H9 (cell line): ENCODE measurements around the gene PP2D1. TPM values are rescaled to one million over a fixed set of nuclear protein-coding genes. Genes with fewer than 3 reads are reported as not detected.

ENCODE experiments used
- DNase-seq: peaks from one replicate; pipeline ENCODE4 v3.0.0-alpha.2; 2017
- H2AFZ ChIP-seq: one replicate; pipeline ENCODE4 v1.6.1; 2013; ENCODE audit warnings: mild to moderate bottlenecking, low read length, control low read depth, moderate library complexity
- H2AK5ac ChIP-seq: 2 replicates; pipeline ENCODE4 v1.6.1; 2013; ENCODE audit warnings: low read length, control low read depth, mixed read lengths; ENCODE audit not compliant: insufficient read length
- H2BK120ac ChIP-seq: one replicate; pipeline ENCODE4 v1.6.1; 2013; ENCODE audit warnings: low read depth, mild to moderate bottlenecking, low read length, control low read depth, inconsistent platforms; ENCODE audit not compliant: poor library complexity, severe bottlenecking
- H2BK12ac ChIP-seq: 2 replicates; pipeline ENCODE4 v1.6.1; 2013; ENCODE audit warnings: low read length, control low read depth, mixed read lengths, low read depth; ENCODE audit not compliant: insufficient read length
- H2BK15ac ChIP-seq: 2 replicates; pipeline ENCODE4 v1.6.1; 2013; ENCODE audit warnings: low read depth, low read length, control low read depth
- H2BK20ac ChIP-seq: one replicate; pipeline ENCODE4 v1.6.1; 2013; ENCODE audit warnings: low read depth, mild to moderate bottlenecking, low read length, control low read depth, inconsistent platforms; ENCODE audit not compliant: poor library complexity, severe bottlenecking
- H2BK5ac ChIP-seq: 2 replicates; pipeline ENCODE4 v1.6.1; 2013; ENCODE audit warnings: low read length, control low read depth, mixed read lengths; ENCODE audit not compliant: insufficient read length
- H3K14ac ChIP-seq: 2 replicates; pipeline ENCODE4 v1.6.1; 2013; ENCODE audit warnings: low read length, control low read depth; ENCODE audit not compliant: insufficient read depth
- H3K18ac ChIP-seq: 2 replicates; pipeline ENCODE4 v1.6.1; 2013; ENCODE audit warnings: low read depth, mild to moderate bottlenecking, mixed read lengths, low read length, control low read depth; ENCODE audit not compliant: insufficient read length
- H3K23ac ChIP-seq: 2 replicates; pipeline ENCODE4 v1.6.1; 2013; ENCODE audit warnings: low read length, control low read depth, mixed read lengths, low read depth; ENCODE audit not compliant: insufficient read length
- H3K23me2 ChIP-seq: 2 replicates; pipeline ENCODE4 v1.6.1; 2013; ENCODE audit warnings: low read depth, mild to moderate bottlenecking, mixed read lengths, low read length, control low read depth; ENCODE audit not compliant: insufficient read length, poor library complexity, severe bottlenecking
- H3K27ac ChIP-seq: 2 replicates; pipeline ENCODE4 v1.5.1; 2013; ENCODE audit warnings: low read length, control low read depth, mixed read lengths, low read depth; ENCODE audit not compliant: insufficient read length
- H3K27me3 ChIP-seq: 2 replicates; pipeline ENCODE4 v1.6.1; 2013; ENCODE audit warnings: low read length, control low read depth, inconsistent platforms; ENCODE audit not compliant: insufficient read depth
- H3K4ac ChIP-seq: 2 replicates; pipeline ENCODE4 v1.6.1; 2013; ENCODE audit warnings: low read depth, mild to moderate bottlenecking, control low read depth, inconsistent platforms, low read length, moderate library complexity
- H3K4me1 ChIP-seq: 2 replicates; pipeline ENCODE4 v1.6.1; 2013; ENCODE audit warnings: low read length, control low read depth, inconsistent platforms; ENCODE audit not compliant: insufficient read depth
- H3K4me2 ChIP-seq: 2 replicates; pipeline ENCODE4 v1.6.1; 2013; ENCODE audit warnings: low read length, control low read depth, mixed read lengths; ENCODE audit not compliant: insufficient read length, insufficient read depth
- H3K56ac ChIP-seq: 2 replicates; pipeline ENCODE4 v1.6.1; 2013; ENCODE audit warnings: low read depth, mild to moderate bottlenecking, mixed read lengths, low read length, control low read depth; ENCODE audit not compliant: insufficient read length
- H3K79me1 ChIP-seq: 2 replicates; pipeline ENCODE4 v1.6.1; 2013; ENCODE audit warnings: low read depth, mild to moderate bottlenecking, moderate library complexity, low read length, control low read depth, inconsistent platforms; ENCODE audit not compliant: insufficient read depth, poor library complexity, severe bottlenecking
- H3K79me2 ChIP-seq: 2 replicates; pipeline ENCODE4 v1.6.1; 2013; ENCODE audit warnings: low read length, control low read depth, inconsistent platforms; ENCODE audit not compliant: insufficient read depth
- H3K9ac ChIP-seq: 2 replicates; pipeline ENCODE4 v1.6.1; 2013; ENCODE audit warnings: low read length, control low read depth, mixed read lengths; ENCODE audit not compliant: insufficient read length; ENCODE audit errors: extremely low read depth
- H3K9me3 ChIP-seq: one replicate; pipeline ENCODE4 v1.6.1; 2013; ENCODE audit warnings: low read depth, low read length, inconsistent platforms; ENCODE audit not compliant: control insufficient read depth
- H3T11ph ChIP-seq: one replicate; pipeline ENCODE4 v1.6.1; 2013; ENCODE audit warnings: mild to moderate bottlenecking, low read length, control low read depth, inconsistent platforms
- H4K20me1 ChIP-seq: one replicate; pipeline ENCODE4 v1.6.1; 2013; ENCODE audit not compliant: control insufficient read depth, insufficient read length, insufficient read depth
- H4K5ac ChIP-seq: 2 replicates; pipeline ENCODE4 v1.6.1; 2013; ENCODE audit warnings: low read depth, mild to moderate bottlenecking, mixed read lengths, low read length, control low read depth; ENCODE audit not compliant: insufficient read length
- H4K8ac ChIP-seq: replicated peaks from 2 replicates; pipeline ENCODE4 v1.6.1; 2013; ENCODE audit warnings: low read length, control low read depth, mixed read lengths, low read depth; ENCODE audit not compliant: insufficient read length
- H4K91ac ChIP-seq: 2 replicates; pipeline ENCODE4 v1.6.1; 2013; ENCODE audit warnings: low read depth, mild to moderate bottlenecking, moderate library complexity, mixed read lengths, low read length, control low read depth; ENCODE audit not compliant: insufficient read length
- H3K27ac Mint-ChIP-seq, 3 experiments: 2 replicates in 2 of 3; 3 replicates in 1 of 3; pipeline ENCODE4 v1.8.0; 2020 to 2021; ENCODE audit warnings: mixed read lengths in 3 of 3, mild to moderate bottlenecking in 1 of 3, moderate library complexity in 1 of 3
- H3K27me3 Mint-ChIP-seq: 2 replicates; pipeline ENCODE4 v1.8.0; 2021; ENCODE audit warnings: low read depth, mild to moderate bottlenecking, moderate library complexity, mixed read lengths
- H3K36me3 Mint-ChIP-seq, 3 experiments: 2 replicates in 2 of 3; 3 replicates in 1 of 3; pipeline ENCODE4 v1.8.0; 2020 to 2021; ENCODE audit warnings: low read depth in 3 of 3, mixed read lengths in 3 of 3; ENCODE audit not compliant: insufficient read depth in 1 of 3
- H3K4me1 Mint-ChIP-seq, 2 experiments: 2 replicates each; pipeline ENCODE4 v1.8.0; 2020; ENCODE audit warnings: mixed read lengths in 2 of 2
- H3K4me3 Mint-ChIP-seq, 2 experiments: 2 replicates in 1 of 2; 3 replicates in 1 of 2; pipeline ENCODE4 v1.8.0; 2020 to 2021; ENCODE audit warnings: mild to moderate bottlenecking in 2 of 2, mixed read lengths in 2 of 2, moderate library complexity in 1 of 2
- H3K9me3 Mint-ChIP-seq, 2 experiments: 2 replicates in 1 of 2; 3 replicates in 1 of 2; pipeline ENCODE4 v1.8.0; 2020; ENCODE audit warnings: mild to moderate bottlenecking in 2 of 2, mixed read lengths in 2 of 2, moderate library complexity in 1 of 2
- CTCF ChIP-seq: fragments of 200-600 bp; sonication (generic); conservative IDR thresholded peaks from 3 replicates; pipeline ENCODE4 v1.8.0; 2021; ENCODE audit warnings: antibody characterized with exemption, mild to moderate bottlenecking
- WGBS: extraction: QIAGEN DNeasy Blood & Tissue Kit; methylation state at CpG from one replicate; pipeline ENCODE4 v1.1.7; 2013; ENCODE audit warnings: missing lambda C conversion rate, low lambda C conversion rate, mixed read lengths; ENCODE audit not compliant: insufficient read length; ENCODE audit errors: extremely low coverage; 5-methylcytosine and 5-hydroxymethylcytosine counted together
- total RNA-seq: library from RNA; stranded (reverse); gene quantifications from 2 replicates; pipeline ENCODE4 v1.2.1, GENCODE V29; 2021

Gene PP2D1
- total RNA-seq, 1 experiment from 2014 or later, result not detected

- Mint-ChIP-seq H3K4me1 (peaks cover 0 to 6% of the 10 kb centered on the region in 2 experiments; a peak in 1 of 4 replicates), H3K9me3 (no peaks in the 10 kb centered on the region), H3K27ac (peak overlapping the region in 2 of 3 experiments; percentile 44 to 65; a peak in 1 of 7 replicates), H3K27me3 (no peaks in the 10 kb centered on the region), H3K4me3 (no peak overlapping the region), H3K36me3 (peaks cover 18 to 32% (median 30%) of the 10 kb centered on the region in 3 experiments)
- no peak for TF ChIP-seq CTCF
- no peak overlapping the region for H2BK120ac ChIP-seq
- no peak overlapping the region for H3K18ac ChIP-seq
- H3K56ac ChIP-seq, result no peak overlapping the region
- H3K79me2 ChIP-seq, result peaks cover 26% of the 10 kb centered on the region; the same call in 1 of the 2 replicates
- H4K5ac ChIP-seq, result no peak overlapping the region
- no peak overlapping the region for H4K8ac ChIP-seq
- no peak overlapping the region for H2BK12ac ChIP-seq
- no peak overlapping the region for H2BK15ac ChIP-seq
- no peaks in the 10 kb centered on the region for H3K4me1 ChIP-seq
- H3K27ac ChIP-seq, result no peak overlapping the region
- H2BK20ac ChIP-seq, result no peak overlapping the region
- no peaks in the 10 kb centered on the region for H3K23me2 ChIP-seq
- 100% methylated on average over 1 of the region's 8 CpGs for WGBS
- no peak overlapping the region for H3K9ac ChIP-seq
- no peak overlapping the region for H2BK5ac ChIP-seq
- H4K20me1 ChIP-seq, result no peaks in the 10 kb centered on the region
- H2AFZ ChIP-seq, result no peak overlapping the region
- H3K4me2 ChIP-seq, result no peak overlapping the region
- H4K91ac ChIP-seq, result no peak overlapping the region
- DNase-seq, result no peak
- no peaks in the 10 kb centered on the region for H3K27me3 ChIP-seq
- no peaks in the 10 kb centered on the region for H3K79me1 ChIP-seq
- no peak overlapping the region for H3T11ph ChIP-seq
- no peaks in the 10 kb centered on the region for H3K9me3 ChIP-seq
- no peak overlapping the region for H2AK5ac ChIP-seq
- H3K14ac ChIP-seq, result no peak overlapping the region
- H3K23ac ChIP-seq, result no peak overlapping the region
- no peak overlapping the region for H3K4ac ChIP-seq
Observed at GRCh38 chr3:19970327-19970726, 41.7 kb downstream of the PP2D1 start.
